Trophoblast cell (in vitro differentiated cells and primary cell): Measurements from ENCODE around the gene PDCD1LG2.

ENCODE experiments used
- DNase-seq, 2 donors: peaks; one replicate each; pipeline ENCODE4 v3.0.0-alpha.2; 2016
- H2AFZ ChIP-seq: 2 replicates; pipeline ENCODE4 v1.6.1; 2013; ENCODE audit warnings: low read length, moderate library complexity, mild to moderate bottlenecking; ENCODE audit not compliant: insufficient read depth, poor library complexity
- H2AK5ac ChIP-seq: 2 replicates; pipeline ENCODE4 v1.6.1; 2013; ENCODE audit warnings: mild to moderate bottlenecking, low read length
- H2BK120ac ChIP-seq: 2 replicates; pipeline ENCODE4 v1.6.1; 2013; ENCODE audit warnings: low read length, mild to moderate bottlenecking, moderate library complexity; ENCODE audit not compliant: insufficient read depth, poor library complexity
- H2BK12ac ChIP-seq: 2 replicates; pipeline ENCODE4 v1.6.1; 2013; ENCODE audit warnings: mild to moderate bottlenecking, low read length, moderate library complexity
- H2BK5ac ChIP-seq: 2 replicates; pipeline ENCODE4 v1.6.1; 2013; ENCODE audit warnings: low read length, low read depth, moderate library complexity, mild to moderate bottlenecking; ENCODE audit not compliant: poor library complexity
- H3K14ac ChIP-seq: 2 replicates; pipeline ENCODE4 v1.6.1; 2013; ENCODE audit warnings: mild to moderate bottlenecking, low read length
- H3K18ac ChIP-seq: 2 replicates; pipeline ENCODE4 v1.6.1; 2013; ENCODE audit warnings: mild to moderate bottlenecking, low read length
- H3K23ac ChIP-seq: 2 replicates; pipeline ENCODE4 v1.6.1; 2013; ENCODE audit warnings: low read length
- H3K27ac ChIP-seq: 2 replicates; pipeline ENCODE4 v1.5.1; 2013; ENCODE audit warnings: low read depth, mild to moderate bottlenecking, inconsistent platforms, low read length, moderate library complexity
- H3K27me3 ChIP-seq: 2 replicates; pipeline ENCODE4 v1.6.1; 2013; ENCODE audit warnings: inconsistent platforms, mild to moderate bottlenecking, low read length, moderate library complexity; ENCODE audit not compliant: insufficient read depth
- H3K36me3 ChIP-seq, 2 experiments: 1 replicate in 1 of 2; 2 replicates in 1 of 2; pipeline ENCODE4 v1.6.1; 2013; ENCODE audit warnings: low read length in 2 of 2, mild to moderate bottlenecking in 2 of 2, moderate library complexity in 1 of 2; ENCODE audit not compliant: insufficient read depth in 2 of 2, control insufficient read depth in 1 of 2
- H3K4ac ChIP-seq: 2 replicates; pipeline ENCODE4 v1.6.1; 2013; ENCODE audit warnings: low read depth, mild to moderate bottlenecking, low read length, moderate library complexity
- H3K4me1 ChIP-seq, 2 experiments: 1 replicate in 1 of 2; 2 replicates in 1 of 2; pipeline ENCODE4 v1.6.1; 2013; ENCODE audit warnings: low read length in 2 of 2, mild to moderate bottlenecking in 2 of 2, moderate library complexity in 1 of 2; ENCODE audit not compliant: insufficient read depth in 2 of 2, control insufficient read depth in 1 of 2
- H3K4me2 ChIP-seq: 2 replicates; pipeline ENCODE4 v1.6.1; 2013; ENCODE audit warnings: inconsistent platforms, mild to moderate bottlenecking, low read length, moderate library complexity
- H3K4me3 ChIP-seq: 2 replicates; pipeline ENCODE4 v1.5.1; 2013; ENCODE audit warnings: mild to moderate bottlenecking, low read depth, low read length, inconsistent platforms
- H3K79me1 ChIP-seq: one replicate; pipeline ENCODE4 v1.6.1; 2013; ENCODE audit warnings: low read length
- H3K79me2 ChIP-seq: 2 replicates; pipeline ENCODE4 v1.6.1; 2013; ENCODE audit warnings: low read length, mild to moderate bottlenecking; ENCODE audit not compliant: control insufficient read depth, insufficient read depth, poor library complexity
- H3K9ac ChIP-seq: 2 replicates; pipeline ENCODE4 v1.6.1; 2013; ENCODE audit warnings: mild to moderate bottlenecking, low read length
- H3K9me3 ChIP-seq: 2 replicates; pipeline ENCODE4 v1.6.1; 2013; ENCODE audit warnings: low read depth, mild to moderate bottlenecking, control low read depth, inconsistent platforms, low read length; ENCODE audit not compliant: insufficient read depth
- H4K12ac ChIP-seq: 2 replicates; pipeline ENCODE4 v1.6.1; 2013; ENCODE audit warnings: low read depth, mild to moderate bottlenecking, low read length, moderate library complexity
- H4K8ac ChIP-seq: 2 replicates; pipeline ENCODE4 v1.6.1; 2013; ENCODE audit warnings: low read depth, mild to moderate bottlenecking, low read length, moderate library complexity
- H4K91ac ChIP-seq: one replicate; pipeline ENCODE4 v1.6.1; 2013; ENCODE audit warnings: low read depth, mild to moderate bottlenecking, low read length, moderate library complexity
- WGBS: extraction: QIAGEN DNeasy Blood & Tissue Kit; methylation state at CpG from one replicate; pipeline ENCODE4 v1.1.7; 2013; ENCODE audit warnings: missing lambda C conversion rate; ENCODE audit not compliant: insufficient read length, insufficient coverage; ENCODE audit errors: extremely low coverage; 5-methylcytosine and 5-hydroxymethylcytosine counted together

PDCD1LG2 gene

GRCh38 chr9:5571629-5572232, 61.4 kb downstream of the PDCD1LG2 start:
- H3K18ac ChIP-seq, result no peak overlapping the region
- no peak overlapping the region for H3K23ac ChIP-seq
- no peak overlapping the region for H3K27ac ChIP-seq
- no peaks in the 10 kb centered on the region for H3K4me1 ChIP-seq
- no peak overlapping the region for H3K14ac ChIP-seq
- H3K79me1 ChIP-seq, result no peaks in the 10 kb centered on the region
- peak in 1 of 2 donors; percentile 47 for DNase-seq
- H3K4me2 ChIP-seq, result no peak overlapping the region
- no peak overlapping the region for H2BK5ac ChIP-seq
- no peak overlapping the region for H2BK120ac ChIP-seq
- no peak overlapping the region for H4K8ac ChIP-seq
- H2AK5ac ChIP-seq, result no peak overlapping the region
- WGBS, result no CpG with 5 or more reads among the region's 1 CpG
- H2AFZ ChIP-seq, result no peak overlapping the region
- H4K12ac ChIP-seq, result no peak overlapping the region
- no peak overlapping the region for H3K4me3 ChIP-seq
- no peak overlapping the region for H4K91ac ChIP-seq
- no peak overlapping the region for H3K9ac ChIP-seq
- no peaks in the 10 kb centered on the region for H3K27me3 ChIP-seq
- no peak overlapping the region for H3K4ac ChIP-seq
- H3K79me2 ChIP-seq, result peaks cover 2% of the 10 kb centered on the region
- no peaks in the 10 kb centered on the region for H3K36me3 ChIP-seq
- no peaks in the 10 kb centered on the region for H3K9me3 ChIP-seq
- H2BK12ac ChIP-seq, result no peak overlapping the region

DNA sequence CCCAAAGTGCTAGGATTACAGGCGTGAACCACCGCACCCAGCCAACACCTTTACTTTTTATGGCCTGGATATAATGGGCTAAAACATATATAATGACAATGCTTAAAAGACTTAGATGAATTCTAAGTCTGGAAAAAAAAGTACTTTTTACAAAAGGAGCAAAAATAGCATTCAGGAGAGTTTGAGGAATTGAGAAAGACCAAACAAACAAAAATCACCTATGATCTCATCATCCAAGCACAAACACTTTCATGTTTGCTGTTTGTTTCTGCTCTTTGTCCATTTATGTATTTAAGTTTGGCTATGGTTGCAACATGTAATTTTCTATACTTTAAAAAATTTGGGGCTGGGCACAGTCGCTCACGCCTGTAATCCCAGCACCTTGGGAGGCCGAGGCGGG, 63.8 kb downstream of the PDCD1LG2 start:
- Histone ChIP-seq H3K4ac (no peak overlapping the region), H3K9me3 (no peaks in the 10 kb centered on the region), H3K23ac (no peak overlapping the region), H2BK120ac (no peak overlapping the region), H3K79me1 (no peaks in the 10 kb centered on the region), H2AK5ac (no peak overlapping the region), H3K9ac (no peak overlapping the region), H3K4me2 (no peak overlapping the region), H2AFZ (no peak overlapping the region), H3K18ac (no peak overlapping the region), H3K79me2 (peaks cover 2% of the 10 kb centered on the region), H4K12ac (no peak overlapping the region), H3K27ac (no peak overlapping the region), H4K91ac (no peak overlapping the region), H3K4me1 (no peaks in the 10 kb centered on the region), H3K27me3 (no peaks in the 10 kb centered on the region), H2BK12ac (no peak overlapping the region), H3K14ac (no peak overlapping the region), H4K8ac (no peak overlapping the region), H3K4me3 (no peak overlapping the region), H3K36me3 (no peaks in the 10 kb centered on the region), H2BK5ac (no peak overlapping the region)
- no peak for DNase-seq
- WGBS, result no CpG with 5 or more reads among the region's 6 CpGs

- Histone ChIP-seq H3K4me2 (no peak overlapping the region), H2BK12ac (no peak overlapping the region), H3K18ac (no peak overlapping the region), H3K27me3 (no peaks in the 10 kb centered on the region), H2BK5ac (no peak overlapping the region), H4K91ac (no peak overlapping the region), H3K79me1 (no peaks in the 10 kb centered on the region), H2BK120ac (no peak overlapping the region), H3K4me1 (no peaks in the 10 kb centered on the region), H4K8ac (no peak overlapping the region), H3K4me3 (no peak overlapping the region), H3K36me3 (no peaks in the 10 kb centered on the region), H3K79me2 (no peaks in the 10 kb centered on the region), H3K9ac (no peak overlapping the region), H3K14ac (no peak overlapping the region), H3K27ac (no peak overlapping the region), H3K4ac (no peak overlapping the region), H2AK5ac (no peak overlapping the region), H3K9me3 (no peaks in the 10 kb centered on the region), H2AFZ (no peak overlapping the region), H3K23ac (no peak overlapping the region), H4K12ac (no peak overlapping the region)
- no peak for DNase-seq
- no CpG with 5 or more reads among the region's 2 CpGs for WGBS
These were observed 64.7 kb downstream of the PDCD1LG2 start for GRCh38 chr9:5575000-5575399.

DNA sequence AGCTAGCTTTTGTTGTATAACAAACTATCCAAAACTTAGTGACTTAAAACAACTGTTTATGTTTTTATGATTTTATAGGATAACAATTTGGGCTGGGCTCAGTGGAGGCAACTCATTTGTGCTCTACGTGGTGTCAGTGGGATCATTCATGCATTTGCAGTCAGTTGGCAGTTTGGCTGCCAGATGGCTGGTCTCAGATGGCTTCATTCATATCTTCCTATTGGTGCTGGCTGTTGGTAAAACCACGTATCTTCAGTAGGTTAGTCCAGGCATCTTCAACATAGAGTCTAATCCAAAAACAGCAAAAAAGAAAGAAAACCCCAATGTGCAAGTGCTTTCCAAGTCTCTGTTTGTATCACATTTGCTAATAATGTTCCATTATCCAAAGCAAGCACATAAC, 66.9 kb downstream of the PDCD1LG2 start:
- no peak for DNase-seq
- Histone ChIP-seq H4K91ac (no peak overlapping the region), H3K9me3 (no peaks in the 10 kb centered on the region), H2BK5ac (no peak overlapping the region), H2BK120ac (no peak overlapping the region), H3K14ac (no peak overlapping the region), H3K4me2 (no peak overlapping the region), H3K27ac (no peak overlapping the region), H3K9ac (no peak overlapping the region), H3K36me3 (no peaks in the 10 kb centered on the region), H3K79me2 (no peaks in the 10 kb centered on the region), H4K12ac (no peak overlapping the region), H2BK12ac (no peak overlapping the region), H2AK5ac (no peak overlapping the region), H3K79me1 (no peaks in the 10 kb centered on the region), H3K4me3 (no peak overlapping the region), H3K18ac (no peak overlapping the region), H3K27me3 (no peaks in the 10 kb centered on the region), H3K23ac (no peak overlapping the region), H4K8ac (no peak overlapping the region), H3K4me1 (no peaks in the 10 kb centered on the region), H2AFZ (no peak overlapping the region), H3K4ac (no peak overlapping the region)
- no CpG with 5 or more reads among the region's 2 CpGs for WGBS
